ENCODE data around the gene ANKRD13B.

Gene ANKRD13B

GRCh38 chr17:29573558-29573869, 19.4 kb upstream of the ANKRD13B start:
- 0 out of 2 replicates have a peak overlapping the region, but pooled peaks have one; percentile 68 for H3K4me2 ChIP-seq (ENCODE audit: low read length)
- H2AFZ ChIP-seq (ENCODE audit: low read depth, low read length) = no peak overlapping the region
- H3K36me3 ChIP-seq (replicated peaks; ENCODE audit: low read depth, low read length) = peaks cover 18% of the 10 kb centered on the region
- H3K4me3 ChIP-seq (ENCODE audit: low read length) = no peak overlapping the region
- no peaks in the 10 kb centered on the region for H4K20me1 ChIP-seq (ENCODE audit: insufficient read depth, low read length)
- no peaks in the 10 kb centered on the region for H3K79me2 ChIP-seq (ENCODE audit: low read length)
- H3K27ac ChIP-seq (ENCODE audit: low read length) = no peak overlapping the region
- no peaks in the 10 kb centered on the region for H3K9me3 ChIP-seq (ENCODE audit: insufficient read depth, low read length)
- peaks cover 23% of the 10 kb centered on the region for H3K4me1 ChIP-seq (ENCODE audit: low read length)
- H3K27me3 ChIP-seq (ENCODE audit: low read depth, low read length) = no peaks in the 10 kb centered on the region
- no peak for TF ChIP-seq CTCF (IDR thresholded peaks at IDR 0.05; ENCODE audit: low read depth, low read length)
- no peak overlapping the region for H3K9ac ChIP-seq (ENCODE audit: low read length)

- H3K4me2 ChIP-seq (ENCODE audit: low read length) = no peak overlapping the region
Measured at GRCh38 chr17:29573871-29574731, 18.8 kb upstream of the ANKRD13B start.

GRCh38 chr17:29574732-29575510, 18.0 kb upstream of the ANKRD13B start:
- peaks cover 18% of the 10 kb centered on the region for H3K4me1 ChIP-seq (ENCODE audit: low read length)
- no peak overlapping the region for H3K9ac ChIP-seq (ENCODE audit: low read length)
- H3K4me2 ChIP-seq (ENCODE audit: low read length) = no peak overlapping the region
- no peak overlapping the region for H2AFZ ChIP-seq (ENCODE audit: low read depth, low read length)
- no peaks in the 10 kb centered on the region for H3K79me2 ChIP-seq (ENCODE audit: low read length)
- no peak overlapping the region for H3K27ac ChIP-seq (ENCODE audit: low read length)
- no peaks in the 10 kb centered on the region for H3K9me3 ChIP-seq (ENCODE audit: insufficient read depth, low read length)
- TF ChIP-seq CTCF (IDR thresholded peaks at IDR 0.05; ENCODE audit: low read depth, low read length) (no peak), EZH2phosphoT487 (IDR thresholded peaks at IDR 0.05; ENCODE audit: low read depth) (no peak)
- H3K4me3 ChIP-seq (ENCODE audit: low read length) = no peak overlapping the region
- H3K27me3 ChIP-seq (ENCODE audit: low read depth, low read length) = no peaks in the 10 kb centered on the region
- H3K36me3 ChIP-seq (replicated peaks; ENCODE audit: low read depth, low read length) = peaks cover 21% of the 10 kb centered on the region
- no peaks in the 10 kb centered on the region for H4K20me1 ChIP-seq (ENCODE audit: insufficient read depth, low read length)

More at GRCh38 chr17:29573871-29574731, 18.8 kb upstream of the ANKRD13B start:
- Histone ChIP-seq H3K4me3 (ENCODE audit: low read length) (no peak overlapping the region), H3K36me3 (replicated peaks; ENCODE audit: low read depth, low read length) (peaks cover 18% of the 10 kb centered on the region), H3K27ac (ENCODE audit: low read length) (no peak overlapping the region), H2AFZ (ENCODE audit: low read depth, low read length) (no peak overlapping the region), H3K9me3 (ENCODE audit: insufficient read depth, low read length) (no peaks in the 10 kb centered on the region), H3K4me1 (ENCODE audit: low read length) (peaks cover 22% of the 10 kb centered on the region), H3K27me3 (ENCODE audit: low read depth, low read length) (no peaks in the 10 kb centered on the region), H3K79me2 (ENCODE audit: low read length) (no peaks in the 10 kb centered on the region), H4K20me1 (ENCODE audit: insufficient read depth, low read length) (no peaks in the 10 kb centered on the region), H3K9ac (ENCODE audit: low read length) (no peak overlapping the region)
- TF ChIP-seq EZH2phosphoT487 (IDR thresholded peaks at IDR 0.05; ENCODE audit: low read depth) (no peak), CTCF (IDR thresholded peaks at IDR 0.05; ENCODE audit: low read depth, low read length) (no peak)

GRCh38 chr17:29575511-29576213, 17.3 kb upstream of the ANKRD13B start:
- Histone ChIP-seq H3K27me3 (ENCODE audit: low read depth, low read length) (no peaks in the 10 kb centered on the region), H2AFZ (ENCODE audit: low read depth, low read length) (no peak overlapping the region), H3K4me2 (ENCODE audit: low read length) (no peak overlapping the region), H3K4me1 (ENCODE audit: low read length) (peaks cover 21% of the 10 kb centered on the region), H4K20me1 (ENCODE audit: insufficient read depth, low read length) (no peaks in the 10 kb centered on the region), H3K9me3 (ENCODE audit: insufficient read depth, low read length) (no peaks in the 10 kb centered on the region), H3K79me2 (ENCODE audit: low read length) (no peaks in the 10 kb centered on the region), H3K4me3 (ENCODE audit: low read length) (no peak overlapping the region), H3K27ac (ENCODE audit: low read length) (no peak overlapping the region), H3K9ac (ENCODE audit: low read length) (no peak overlapping the region), H3K36me3 (replicated peaks; ENCODE audit: low read depth, low read length) (peaks cover 21% of the 10 kb centered on the region)
- no peak for TF ChIP-seq CTCF (IDR thresholded peaks at IDR 0.05; ENCODE audit: low read depth, low read length)
- no peak for TF ChIP-seq EZH2phosphoT487 (IDR thresholded peaks at IDR 0.05; ENCODE audit: low read depth)
